AG10803 (cell line): ENCODE results near the gene PTPN9.
"Not testable (repeated sequence)": the region's sequence is repeated elsewhere in the genome, so short reads cannot be mapped to it uniquely, and the experiment has no call there.

Experiments
- DNase-seq: peaks from one replicate; pipeline ENCODE4 v3.0.0; 2010; ENCODE audit warnings: low read depth
- H3K4me3 ChIP-seq: 2 replicates; pipeline ENCODE4 v1.5.1; 2011; ENCODE audit warnings: mild to moderate bottlenecking, low read length, control low read depth
- CTCF ChIP-seq: conservative IDR thresholded peaks from 2 replicates; pipeline ENCODE4 v1.5.1; 2011; ENCODE audit warnings: mild to moderate bottlenecking, low read length, control low read depth, inconsistent platforms

PTPN9 gene

DNA sequence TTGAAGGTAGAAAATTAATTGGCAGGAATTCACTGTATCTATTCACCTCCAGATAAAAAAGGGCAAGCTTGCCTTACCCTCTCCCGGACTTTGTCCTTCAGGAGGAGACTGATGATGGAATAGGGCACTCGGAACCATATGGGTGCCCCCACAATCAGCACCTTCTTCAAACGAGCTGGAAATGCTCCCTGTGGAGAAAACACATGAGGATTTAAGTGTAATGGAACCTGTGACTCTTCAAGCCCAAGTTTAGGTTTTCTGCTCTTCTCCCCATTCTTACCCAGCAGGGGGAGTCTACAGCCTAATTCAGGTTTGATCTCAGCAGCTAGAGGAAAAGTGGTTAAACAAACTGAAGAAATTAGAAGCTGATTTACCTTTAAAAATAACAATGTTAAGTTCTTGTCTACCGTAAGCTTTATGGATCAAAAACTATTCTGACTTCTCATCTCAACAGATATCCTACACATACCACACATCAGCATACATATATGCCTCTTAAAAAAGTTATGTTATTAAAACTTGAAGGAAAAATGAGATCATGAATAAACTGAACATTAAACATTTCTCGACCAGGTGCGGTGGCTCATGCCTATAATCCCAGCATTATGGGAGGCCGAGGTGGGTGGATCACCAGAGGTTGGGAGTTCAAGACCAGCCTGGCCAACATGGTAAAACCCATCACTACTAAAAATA, 70.1 kb downstream of the PTPN9 start:
- H3K4me3 ChIP-seq, result no peak overlapping the region
- peak; percentile 62 for DNase-seq
- TF ChIP-seq CTCF, result peak; percentile 73

DNA sequence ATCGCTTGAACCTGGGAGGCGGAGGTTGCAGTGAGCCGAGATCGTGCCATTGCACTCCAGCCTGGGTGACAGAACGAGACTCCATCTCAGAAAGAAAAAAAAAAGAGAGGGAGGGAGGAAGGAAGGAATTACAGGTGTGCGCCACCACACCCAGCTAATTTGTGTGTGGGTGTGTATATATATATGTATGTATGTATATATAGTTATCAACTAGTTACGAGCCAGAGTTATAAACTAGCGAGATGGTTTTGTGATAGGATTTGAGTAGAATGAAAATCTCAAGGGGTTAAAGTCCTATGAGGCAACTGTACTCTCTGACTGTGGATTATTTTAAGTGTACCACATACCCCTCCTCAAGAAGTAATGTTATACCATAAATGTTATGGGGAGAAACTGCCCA, 76.8 kb downstream of the PTPN9 start:
- no peak overlapping the region for H3K4me3 ChIP-seq
- no peak for DNase-seq
- TF ChIP-seq CTCF, result no peak

DNA sequence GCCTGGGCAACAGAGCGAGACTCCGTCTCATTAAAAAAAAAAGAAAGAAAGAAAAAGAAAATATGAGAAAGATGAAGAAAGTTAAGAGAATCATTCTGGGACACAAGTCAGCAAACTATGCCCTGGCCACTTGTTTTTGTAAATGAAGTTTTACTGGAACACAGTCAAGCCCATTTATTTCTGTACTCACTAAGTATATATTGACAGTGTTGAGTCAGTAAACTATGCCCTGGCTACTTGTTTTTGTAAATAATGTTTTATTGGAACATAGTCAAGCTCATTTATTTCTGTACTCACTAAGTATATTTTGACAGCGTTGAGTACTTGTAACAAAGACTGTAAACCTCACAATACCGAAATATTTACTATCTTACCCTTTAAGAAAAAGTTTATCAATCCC, 85.4 kb downstream of the PTPN9 start:
- DNase-seq, result no peak
- no peak overlapping the region for H3K4me3 ChIP-seq
- no peak for TF ChIP-seq CTCF

- no peak overlapping the region for H3K4me3 ChIP-seq
- TF ChIP-seq CTCF, result no peak
These were observed 95.2 kb downstream of the PTPN9 start for GRCh38 chr15:75483961-75484360.

GRCh38 chr15:75483556-75483955, 95.6 kb downstream of the PTPN9 start:
- H3K4me3 ChIP-seq, result not testable (repeated sequence)
- peak; percentile 3 for DNase-seq

More at GRCh38 chr15:75483961-75484360, 95.2 kb downstream of the PTPN9 start:
- no peak for DNase-seq

DNA sequence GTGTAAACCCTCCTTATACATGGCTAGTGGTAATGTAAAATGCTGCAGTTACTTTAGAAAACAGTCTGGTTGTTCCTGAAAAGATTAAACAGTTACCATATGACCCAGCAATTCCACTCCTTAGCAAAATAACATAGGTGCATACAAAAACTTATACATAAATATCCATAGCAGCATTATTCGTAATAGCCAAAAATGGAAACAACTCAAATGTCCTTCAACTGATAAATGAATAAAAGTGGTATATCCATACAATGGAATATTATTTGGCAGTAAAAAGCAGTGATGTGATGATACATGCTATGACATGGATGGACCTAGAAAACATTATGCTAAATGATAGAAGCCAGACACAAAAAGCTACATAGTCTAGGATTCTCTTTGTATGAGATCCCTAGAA, 96.0 kb downstream of the PTPN9 start:
- H3K4me3 ChIP-seq, result no peak overlapping the region
- no peak for DNase-seq
- TF ChIP-seq CTCF, result no peak

DNA sequence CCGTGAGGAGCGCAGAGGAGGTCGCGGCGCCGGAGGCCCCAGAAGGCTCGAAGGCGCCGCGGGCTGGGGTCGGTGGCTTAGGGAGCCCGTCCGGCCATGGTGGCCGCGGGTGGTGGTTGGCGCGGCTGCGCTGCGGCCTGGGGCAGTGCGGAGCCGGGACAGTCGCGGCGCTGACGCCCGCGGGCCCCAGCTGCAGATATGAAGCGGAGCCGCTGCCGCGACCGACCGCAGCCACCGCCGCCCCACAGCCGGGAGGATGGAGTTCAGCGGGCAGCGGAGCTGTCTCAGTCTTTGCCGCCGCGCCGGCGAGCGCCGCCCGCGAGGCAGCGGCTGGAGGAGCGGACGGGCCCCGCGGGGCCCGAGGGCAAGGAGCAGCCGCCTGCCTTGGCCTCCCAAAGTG, 98.7 kb downstream of the PTPN9 start:
- H3K4me3 ChIP-seq, DNase-seq: not testable (repeated sequence)

DNA sequence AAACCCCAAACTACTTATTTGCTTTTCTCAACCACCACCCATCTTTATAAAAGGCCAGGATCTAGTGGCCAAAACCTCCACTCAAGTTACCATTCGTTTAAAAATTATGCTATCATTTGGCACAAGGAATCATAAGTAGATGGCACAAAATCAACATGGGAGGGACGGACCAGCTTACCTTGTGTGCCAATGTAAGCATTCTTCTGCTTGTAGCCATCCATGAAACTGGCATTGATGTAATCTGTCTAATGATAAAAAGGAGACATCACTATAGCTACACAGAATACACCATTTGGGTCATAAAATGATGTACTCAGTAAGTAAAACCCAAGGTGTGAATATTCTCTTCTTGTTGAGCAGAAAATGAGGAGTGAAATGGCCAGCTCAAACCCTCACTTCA, 99.4 kb downstream of the PTPN9 start:
- H3K4me3 ChIP-seq, result no peak overlapping the region
- no peak for TF ChIP-seq CTCF
- no peak for DNase-seq

GRCh38 chr15:75477094-75477493, 102.0 kb downstream of the PTPN9 start:
- DNase-seq, H3K4me3 ChIP-seq: not testable (repeated sequence)
